NOMO-1 treated with dmso at 0.1 percent for 144 hours (cell line): Measurements from ENCODE around the gene MPHOSPH8.

ENCODE experiments used
- DNase-seq: peaks from one replicate; lab custom pipeline; 2025; ENCODE audit not compliant: unreplicated experiment; lab: John Stamatoyannopoulos, UW

MPHOSPH8 gene

GRCh38 chr13:19633479-19634255 is at the start of gene MPHOSPH8:
Gene MPHOSPH8, plus strand, starts transcription at chr13:19633659. Its CDS starts 90 bp downstream, at chr13:19633749.
- peak; percentile 99 for DNase-seq

GRCh38 chr13:19586904-19587634 is 46.4 kb upstream of the MPHOSPH8 start:
- DNase-seq: peak; percentile 96

GRCh38 chr13:19587635-19588300 is 45.7 kb upstream of the MPHOSPH8 start:
- DNase-seq: peak; percentile 76

GRCh38 chr13:19589312-19589711 is 44.1 kb upstream of the MPHOSPH8 start:
- DNase-seq: no peak

GRCh38 chr13:19590423-19590822 is 43.0 kb upstream of the MPHOSPH8 start:
- peak; percentile 25 for DNase-seq

GRCh38 chr13:19591864-19592263 is 41.6 kb upstream of the MPHOSPH8 start:
- DNase-seq: peak; percentile 63

- no peak for DNase-seq
Observed at GRCh38 chr13:19592657-19593180, 40.7 kb upstream of the MPHOSPH8 start.

- DNase-seq: no peak
Observed at GRCh38 chr13:19596086-19596485, 37.4 kb upstream of the MPHOSPH8 start.

- DNase-seq: peak; percentile 46
Observed at GRCh38 chr13:19596960-19597361, 36.5 kb upstream of the MPHOSPH8 start.

- no peak for DNase-seq
Observed at GRCh38 chr13:19597523-19597922, 35.9 kb upstream of the MPHOSPH8 start.

GRCh38 chr13:19601749-19602725 is 31.4 kb upstream of the MPHOSPH8 start:
- peak; percentile 52 for DNase-seq

GRCh38 chr13:19604306-19604705 is 29.2 kb upstream of the MPHOSPH8 start:
- DNase-seq: no peak

GRCh38 chr13:19605161-19605955 is 28.1 kb upstream of the MPHOSPH8 start:
- DNase-seq: no peak

GRCh38 chr13:19606152-19606551 is 27.3 kb upstream of the MPHOSPH8 start:
- no peak for DNase-seq

- no peak for DNase-seq
Observed at GRCh38 chr13:19606737-19607136, 26.7 kb upstream of the MPHOSPH8 start.

GRCh38 chr13:19607523-19608078 is 25.9 kb upstream of the MPHOSPH8 start:
- DNase-seq: no peak

GRCh38 chr13:19618977-19619376 is 14.5 kb upstream of the MPHOSPH8 start:
- DNase-seq: peak; percentile 34

- no peak for DNase-seq
Observed at GRCh38 chr13:19622193-19622592, 11.3 kb upstream of the MPHOSPH8 start.

- DNase-seq: no peak
Observed at GRCh38 chr13:19624265-19624664, 9.2 kb upstream of the MPHOSPH8 start.
